ENCODE measurements around the gene UBD. TPM values are rescaled to one million over a fixed set of nuclear protein-coding genes. Genes with fewer than 3 reads are reported as not detected.

Gene UBD
- total RNA-seq, 2 experiments from 2014 or later: 0.31 TPM; not detected in 1

DNA sequence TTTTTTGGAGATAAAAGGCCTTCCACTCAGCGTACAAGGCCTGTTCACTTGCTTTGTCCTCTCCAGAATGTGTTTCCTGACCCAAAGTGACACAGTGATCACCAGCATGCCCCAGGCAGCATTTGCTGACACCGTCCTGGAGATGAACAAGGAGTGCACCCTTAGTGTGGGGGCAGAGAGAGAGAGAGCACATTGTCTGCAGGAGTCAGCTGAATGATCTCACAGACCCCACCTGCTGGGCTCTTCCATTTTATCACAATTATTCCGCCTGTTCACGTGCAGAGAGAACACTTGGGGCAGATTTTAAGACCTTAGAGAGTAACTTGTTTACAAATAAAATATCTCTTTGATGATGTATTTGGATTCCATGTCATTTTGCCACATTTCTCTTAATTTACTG, 49.3 kb downstream of the UBD start:
- H3K27me3 Mint-ChIP-seq (ENCODE audit: low read depth): peaks cover 5% of the 10 kb centered on the region
- no peaks in the 10 kb centered on the region for H3K36me3 Mint-ChIP-seq (ENCODE audit: low read depth)
- no peaks in the 10 kb centered on the region for H3K4me1 Mint-ChIP-seq (ENCODE audit: low read depth)
- no peak overlapping the region for H3K27ac Mint-ChIP-seq
- H3K9me3 Mint-ChIP-seq: no peaks in the 10 kb centered on the region
- no peak for DNase-seq
- CTCF ChIA-PET: no interaction called here
- intact Hi-C loops (cut with micrococcal nuclease): no loop called here
- H3K4me3 Mint-ChIP-seq: no peak overlapping the region

DNA sequence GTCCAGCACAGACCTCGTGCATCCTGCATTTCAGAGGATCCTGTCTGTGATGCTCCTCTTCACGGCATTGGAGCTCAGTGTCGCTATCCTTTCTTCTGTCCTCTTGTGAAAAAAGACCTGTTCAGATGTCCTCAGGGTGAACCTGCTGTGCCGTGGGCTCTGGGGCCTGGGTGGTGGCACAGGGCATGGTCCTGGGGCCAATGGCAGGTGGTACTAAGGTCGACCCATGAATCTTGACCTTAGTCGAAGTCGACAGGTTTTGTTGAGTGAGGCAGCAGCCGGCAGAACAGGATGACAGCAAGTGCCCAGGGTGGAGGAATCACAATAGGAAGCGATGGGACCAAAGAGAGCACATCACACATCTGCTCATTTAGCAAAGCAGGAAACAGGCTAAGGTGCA, 49.8 kb downstream of the UBD start:
- Mint-ChIP-seq H3K9me3 (no peaks in the 10 kb centered on the region), H3K4me1 (ENCODE audit: low read depth) (no peaks in the 10 kb centered on the region), H3K4me3 (no peak overlapping the region), H3K36me3 (ENCODE audit: low read depth) (no peaks in the 10 kb centered on the region), H3K27ac (no peak overlapping the region), H3K27me3 (ENCODE audit: low read depth) (peaks cover 3% of the 10 kb centered on the region)
- intact Hi-C loops (cut with micrococcal nuclease): no loop called here
- DNase-seq: no peak
- CTCF ChIA-PET: no interaction called here

DNA sequence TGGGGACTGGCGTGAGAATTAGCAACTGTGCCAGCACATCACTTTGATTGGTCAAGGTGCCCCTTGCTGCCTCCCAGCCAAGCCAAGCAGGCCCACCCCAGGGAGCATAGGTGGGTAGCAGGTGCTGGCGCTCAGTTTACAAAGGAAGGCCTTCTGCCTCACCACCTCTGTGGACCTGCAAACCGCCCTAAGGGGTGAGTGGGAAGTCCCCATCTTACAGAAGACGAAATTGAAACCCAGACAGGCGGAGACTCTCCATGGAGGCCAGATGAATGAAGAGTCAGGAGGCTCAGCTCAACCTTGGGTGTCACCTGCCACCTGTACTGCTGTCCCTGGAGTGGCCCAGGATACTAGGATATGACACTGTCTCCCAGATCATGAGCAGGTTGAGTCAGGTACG, 50.3 kb downstream of the UBD start:
- intact Hi-C loops (cut with micrococcal nuclease): no loop called here
- Mint-ChIP-seq H3K27me3 (ENCODE audit: low read depth) (peaks cover 3% of the 10 kb centered on the region), H3K9me3 (no peaks in the 10 kb centered on the region), H3K4me1 (ENCODE audit: low read depth) (no peaks in the 10 kb centered on the region), H3K27ac (no peak overlapping the region), H3K4me3 (no peak overlapping the region), H3K36me3 (ENCODE audit: low read depth) (no peaks in the 10 kb centered on the region)
- CTCF ChIA-PET: no interaction called here
- no peak for DNase-seq

GRCh38 chr6:29507319-29507718, 52.2 kb downstream of the UBD start:
- Mint-ChIP-seq H3K36me3 (ENCODE audit: low read depth) (no peaks in the 10 kb centered on the region), H3K9me3 (no peaks in the 10 kb centered on the region), H3K4me1 (ENCODE audit: low read depth) (no peaks in the 10 kb centered on the region), H3K4me3 (no peak overlapping the region), H3K27me3 (ENCODE audit: low read depth) (peaks cover 8% of the 10 kb centered on the region), H3K27ac (no peak overlapping the region)
- no peak for DNase-seq
- intact Hi-C loops (cut with micrococcal nuclease): no loop called here
- CTCF ChIA-PET: interaction anchor here (1.0 kb wide), 1 partner anchor 146 kb away, joined by 3 read pairs; no protein-coding TSS in a partner anchor

DNA sequence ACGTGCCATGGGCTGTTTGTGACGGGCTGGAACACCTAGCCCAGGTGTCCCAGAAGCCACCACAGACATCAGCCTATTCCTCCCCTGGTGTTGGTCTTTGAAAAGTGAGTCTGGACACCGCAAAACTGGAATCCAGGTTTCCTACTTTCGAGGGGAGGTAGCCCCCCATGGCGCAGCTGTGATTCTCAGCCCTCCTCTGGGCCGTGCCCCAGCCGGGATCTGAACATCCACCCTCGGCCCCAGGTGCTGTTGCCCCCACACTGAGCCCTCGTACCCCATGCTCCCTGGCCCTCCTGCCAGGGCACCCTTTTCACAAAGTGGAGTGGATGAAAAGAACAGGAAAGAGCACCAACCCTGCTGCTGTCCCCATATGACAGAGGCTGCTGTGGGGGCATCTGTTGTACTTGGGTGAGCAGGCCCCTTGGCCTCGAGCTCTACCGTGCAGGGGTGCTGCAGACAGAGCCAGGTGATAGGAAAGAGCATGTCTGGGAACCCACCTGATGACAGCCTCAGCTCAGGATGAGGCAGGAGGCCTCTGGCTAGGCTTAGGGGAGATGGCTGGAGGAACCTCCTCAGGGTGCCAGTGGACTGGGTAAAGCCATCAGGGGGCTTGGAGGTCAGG, 53.0 kb downstream of the UBD start:
- Mint-ChIP-seq H3K27ac (no peak overlapping the region), H3K4me3 (no peak overlapping the region), H3K9me3 (no peaks in the 10 kb centered on the region), H3K27me3 (ENCODE audit: low read depth) (peaks cover 10% of the 10 kb centered on the region), H3K36me3 (ENCODE audit: low read depth) (no peaks in the 10 kb centered on the region), H3K4me1 (ENCODE audit: low read depth) (no peaks in the 10 kb centered on the region)
- DNase-seq: no peak
- intact Hi-C loops (cut with micrococcal nuclease): no loop called here
- CTCF ChIA-PET: no interaction called here

DNA sequence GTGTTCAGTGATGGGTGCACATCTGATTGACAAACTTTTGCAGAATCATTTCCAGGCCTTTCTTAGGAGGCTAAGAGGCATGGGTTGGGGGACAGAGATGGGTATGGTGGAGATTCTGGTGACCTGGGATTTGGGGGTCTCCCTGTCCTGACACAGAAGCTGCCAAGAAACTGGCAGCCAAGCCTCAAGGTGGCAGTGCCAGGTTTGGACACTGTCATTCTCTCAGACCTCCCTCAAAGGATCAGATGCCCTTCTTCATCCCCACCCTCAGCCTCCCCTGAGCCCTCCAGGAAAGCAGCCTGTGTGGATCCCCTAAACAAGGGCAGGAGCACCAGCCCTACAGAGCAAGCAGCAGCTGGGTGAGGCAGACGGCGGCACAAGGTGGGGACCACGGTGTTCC, 53.7 kb downstream of the UBD start:
- CTCF ChIA-PET: no interaction called here
- no peak overlapping the region for H3K4me3 Mint-ChIP-seq
- no peaks in the 10 kb centered on the region for H3K4me1 Mint-ChIP-seq (ENCODE audit: low read depth)
- intact Hi-C loops (cut with micrococcal nuclease): no loop called here
- H3K27me3 Mint-ChIP-seq (ENCODE audit: low read depth): peaks cover 9% of the 10 kb centered on the region
- DNase-seq: no peak
- no peak overlapping the region for H3K27ac Mint-ChIP-seq
- no peaks in the 10 kb centered on the region for H3K36me3 Mint-ChIP-seq (ENCODE audit: low read depth)
- no peaks in the 10 kb centered on the region for H3K9me3 Mint-ChIP-seq

Other genes with a start within 250 kb of the UBD start
- not detected for gene OR5V1, start 190.9 kb downstream of the UBD start, total RNA-seq
- gene OR12D3, start 184.4 kb downstream of the UBD start, total RNA-seq: not detected
- gene OR12D2, start 164.1 kb downstream of the UBD start, total RNA-seq: not detected
- gene OR12D1, start 144.8 kb downstream of the UBD start, total RNA-seq: not detected
- not detected for gene OR10C1, start 120.4 kb downstream of the UBD start, total RNA-seq
- not detected for gene OR11A1, start 102.7 kb downstream of the UBD start, total RNA-seq
- gene OR2H1, start 102.6 kb downstream of the UBD start, total RNA-seq: not detected
- not detected for gene MAS1L, start 71.8 kb downstream of the UBD start, total RNA-seq
- not detected for gene OR2H2, start 25.4 kb upstream of the UBD start, total RNA-seq
- 10 to 100 TPM in 1 of 2 experiments, 1 to 10 TPM in 1; 8.0 to 11.2 TPM for gene GABBR1, start 73.5 kb upstream of the UBD start, total RNA-seq
- gene MOG, start 97.4 kb upstream of the UBD start, total RNA-seq: not detected
- gene ZFP57, start 121.4 kb upstream of the UBD start, total RNA-seq: not detected
- 100 to 1,000 TPM; 282 to 310 TPM for gene HLA-F, start 163.7 kb upstream of the UBD start, total RNA-seq

Measured in activated naive CD4-positive, alpha-beta T cell treated with anti-CD3 and anti-CD28 coated beads for 36 hours (primary cell).